Astrocyte (in vitro differentiated cells and primary cell): ENCODE results near the gene DCAF4L1. TPM values are rescaled to one million over a fixed set of nuclear protein-coding genes. Genes with fewer than 3 reads are reported as not detected.

Experiments used
- DNase-seq: peaks from one replicate; pipeline ENCODE4 v3.0.0-alpha.2; 2010; ENCODE audit warnings: low read depth
- FAIRE-seq: peaks from 2 replicates; lab custom pipeline; 2011; peaks lifted over from hg19 to GRCh38; lab: Jason Lieb, UNC
- H2AFZ ChIP-seq: 2 replicates; pipeline ENCODE4 v1.6.0; 2012; ENCODE audit warnings: low read depth, low read length, inconsistent platforms
- H3K27ac ChIP-seq: 2 replicates; pipeline ENCODE4 v1.5.1; 2011; ENCODE audit warnings: low read depth, low read length, inconsistent platforms
- H3K27me3 ChIP-seq: 2 replicates; pipeline ENCODE4 v1.6.0; 2011; ENCODE audit warnings: low read length, inconsistent platforms; ENCODE audit not compliant: insufficient read depth
- H3K36me3 ChIP-seq: 2 replicates; pipeline ENCODE4 v1.5.1; 2011; ENCODE audit warnings: low read length, inconsistent platforms; ENCODE audit not compliant: insufficient read depth
- H3K4me1 ChIP-seq: 2 replicates; pipeline ENCODE4 v1.5.1; 2011; ENCODE audit warnings: low read length, inconsistent platforms; ENCODE audit not compliant: insufficient read depth
- H3K4me2 ChIP-seq: 2 replicates; pipeline ENCODE4 v1.6.0; 2012; ENCODE audit warnings: low read length, inconsistent platforms
- H3K4me3 ChIP-seq: 2 replicates; pipeline ENCODE4 v1.5.1; 2011; ENCODE audit warnings: low read depth, mild to moderate bottlenecking, low read length, inconsistent platforms; ENCODE audit not compliant: insufficient read depth
- H3K79me2 ChIP-seq: 2 replicates; pipeline ENCODE4 v1.6.0; 2012; ENCODE audit warnings: mild to moderate bottlenecking, low read length, inconsistent platforms; ENCODE audit not compliant: insufficient read depth
- H3K9ac ChIP-seq: 2 replicates; pipeline ENCODE4 v1.6.0; 2012; ENCODE audit warnings: mild to moderate bottlenecking, low read length, inconsistent platforms
- H3K9me3 ChIP-seq: 2 replicates; pipeline ENCODE4 v1.5.1; 2012; ENCODE audit warnings: low read depth, mild to moderate bottlenecking, low read length, inconsistent platforms; ENCODE audit not compliant: insufficient read depth
- H4K20me1 ChIP-seq: 2 replicates; pipeline ENCODE4 v1.6.0; 2012; ENCODE audit warnings: low read length, inconsistent platforms; ENCODE audit not compliant: insufficient read depth
- H3K27ac Mint-ChIP-seq: one replicate; pipeline ENCODE4 v1.8.0; 2021; ENCODE audit warnings: mild to moderate bottlenecking, mixed read lengths; ENCODE audit not compliant: unreplicated experiment
- H3K27me3 Mint-ChIP-seq: one replicate; pipeline ENCODE4 v1.8.0; 2021; ENCODE audit warnings: low read depth, mixed read lengths; ENCODE audit not compliant: unreplicated experiment
- H3K36me3 Mint-ChIP-seq: one replicate; pipeline ENCODE4 v1.8.0; 2021; ENCODE audit warnings: low read depth, mixed read lengths; ENCODE audit not compliant: unreplicated experiment
- H3K4me1 Mint-ChIP-seq: one replicate; pipeline ENCODE4 v1.8.0; 2021; ENCODE audit warnings: low read depth, mixed read lengths; ENCODE audit not compliant: unreplicated experiment
- H3K4me3 Mint-ChIP-seq: one replicate; pipeline ENCODE4 v1.8.0; 2021; ENCODE audit warnings: mild to moderate bottlenecking, moderate library complexity, mixed read lengths; ENCODE audit not compliant: unreplicated experiment
- H3K9me3 Mint-ChIP-seq: one replicate; pipeline ENCODE4 v1.8.0; 2021; ENCODE audit warnings: mild to moderate bottlenecking, mixed read lengths; ENCODE audit not compliant: unreplicated experiment
- EZH2 ChIP-seq: IDR thresholded peaks from 2 replicates; pipeline ENCODE4 v1.6.1; 2012; ENCODE audit warnings: mild to moderate bottlenecking, low read length, inconsistent platforms; ENCODE audit not compliant: insufficient read depth
- total RNA-seq: library from RNA; stranded (reverse); gene quantifications from 2 replicates; pipeline ENCODE4 v1.2.1, GENCODE V29; 2021
- TF ChIP-seq, protein P1 (sequence below): IDR thresholded peaks from 2 replicates; pipeline ENCODE4 v1.5.1; 2011; ENCODE audit warnings: low read depth, mild to moderate bottlenecking, inconsistent platforms, low read length, moderate library complexity; ENCODE audit not compliant: insufficient read depth

The DCAF4L1 gene
- total RNA-seq, 1 donor from 2014 or later = 0.20 TPM

DNA sequence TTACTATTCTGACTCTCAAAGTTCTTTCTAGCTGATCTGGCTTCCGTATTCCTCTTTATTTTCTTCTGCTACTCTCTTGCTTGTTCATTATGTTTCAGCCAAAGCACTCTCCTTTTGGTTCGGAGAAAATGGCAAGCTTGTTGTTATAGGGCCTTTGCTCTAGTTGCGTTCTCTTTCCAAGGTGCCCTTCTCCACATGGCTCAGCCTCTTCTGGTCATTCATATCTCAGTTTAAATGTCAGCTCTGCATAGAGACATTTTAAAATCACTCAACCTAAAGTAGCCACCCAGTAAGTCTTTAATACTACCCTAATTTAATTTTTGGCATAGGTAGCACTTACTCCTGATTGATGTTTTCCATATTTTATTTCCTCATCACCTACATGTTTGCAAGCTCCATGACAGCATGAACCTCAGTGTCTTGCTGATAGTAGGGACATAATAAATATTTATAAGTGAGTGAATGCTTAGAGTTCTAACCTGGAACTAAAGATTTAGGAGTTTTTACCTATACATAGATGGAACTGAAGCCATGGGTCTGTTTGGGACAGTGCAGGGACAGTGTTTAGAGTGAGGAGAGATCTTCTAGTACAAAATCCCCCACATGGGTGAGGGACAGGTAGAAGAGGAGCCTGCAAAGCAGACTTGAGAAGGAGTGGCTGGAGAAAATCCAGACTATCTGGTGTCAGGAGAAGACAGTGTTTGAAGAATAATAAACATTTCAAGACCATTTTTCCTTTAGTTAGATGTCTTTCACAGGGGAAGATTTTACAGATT, 26.6 kb downstream of the DCAF4L1 start:
- no peak for TF ChIP-seq EZH2
- TF ChIP-seq, protein P1, sequence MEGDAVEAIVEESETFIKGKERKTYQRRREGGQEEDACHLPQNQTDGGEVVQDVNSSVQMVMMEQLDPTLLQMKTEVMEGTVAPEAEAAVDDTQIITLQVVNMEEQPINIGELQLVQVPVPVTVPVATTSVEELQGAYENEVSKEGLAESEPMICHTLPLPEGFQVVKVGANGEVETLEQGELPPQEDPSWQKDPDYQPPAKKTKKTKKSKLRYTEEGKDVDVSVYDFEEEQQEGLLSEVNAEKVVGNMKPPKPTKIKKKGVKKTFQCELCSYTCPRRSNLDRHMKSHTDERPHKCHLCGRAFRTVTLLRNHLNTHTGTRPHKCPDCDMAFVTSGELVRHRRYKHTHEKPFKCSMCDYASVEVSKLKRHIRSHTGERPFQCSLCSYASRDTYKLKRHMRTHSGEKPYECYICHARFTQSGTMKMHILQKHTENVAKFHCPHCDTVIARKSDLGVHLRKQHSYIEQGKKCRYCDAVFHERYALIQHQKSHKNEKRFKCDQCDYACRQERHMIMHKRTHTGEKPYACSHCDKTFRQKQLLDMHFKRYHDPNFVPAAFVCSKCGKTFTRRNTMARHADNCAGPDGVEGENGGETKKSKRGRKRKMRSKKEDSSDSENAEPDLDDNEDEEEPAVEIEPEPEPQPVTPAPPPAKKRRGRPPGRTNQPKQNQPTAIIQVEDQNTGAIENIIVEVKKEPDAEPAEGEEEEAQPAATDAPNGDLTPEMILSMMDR = no peak
- DNase-seq (no peak), FAIRE-seq (no peak)
- H4K20me1 ChIP-seq = peaks cover 33% of the 10 kb centered on the region
- no peaks in the 10 kb centered on the region for H3K27me3 ChIP-seq
- H3K4me3 Mint-ChIP-seq = no peak overlapping the region
- no peaks in the 10 kb centered on the region for H3K4me1 Mint-ChIP-seq
- peaks cover 5% of the 10 kb centered on the region for H3K36me3 Mint-ChIP-seq
- no peak overlapping the region for H3K9ac ChIP-seq
- H3K4me3 ChIP-seq = no peak overlapping the region
- H2AFZ ChIP-seq = no peak overlapping the region
- H3K4me2 ChIP-seq = no peak overlapping the region
- H3K9me3 ChIP-seq = no peaks in the 10 kb centered on the region
- peaks cover 62% of the 10 kb centered on the region for H3K79me2 ChIP-seq
- peaks cover 8% of the 10 kb centered on the region for H3K36me3 ChIP-seq
- H3K27ac ChIP-seq = no peak overlapping the region
- H3K9me3 Mint-ChIP-seq = no peaks in the 10 kb centered on the region
- no peaks in the 10 kb centered on the region for H3K27me3 Mint-ChIP-seq
- H3K27ac Mint-ChIP-seq = no peak overlapping the region
- no peaks in the 10 kb centered on the region for H3K4me1 ChIP-seq

DNA sequence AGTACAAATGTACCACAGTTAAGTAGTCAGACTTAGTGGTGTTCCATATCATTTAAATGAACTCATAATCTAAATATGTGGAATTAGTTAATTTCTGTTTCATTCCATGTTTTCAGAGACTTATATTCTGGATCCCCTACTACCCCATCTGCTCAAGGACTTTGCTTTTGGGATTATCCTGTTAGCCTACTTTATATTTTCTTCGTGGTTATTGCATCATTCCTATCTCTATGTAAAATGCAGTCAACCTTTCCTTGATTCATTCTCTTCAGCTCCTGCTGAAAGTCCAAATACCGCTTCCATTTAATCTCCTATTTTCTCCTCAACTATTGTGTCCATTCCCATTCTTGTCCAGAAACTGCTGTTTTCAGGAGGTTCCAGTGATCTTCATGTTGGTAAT, 33.9 kb downstream of the DCAF4L1 start:
- no peak overlapping the region for H2AFZ ChIP-seq
- H3K27me3 ChIP-seq = no peaks in the 10 kb centered on the region
- no peak for FAIRE-seq
- H3K4me1 ChIP-seq = no peaks in the 10 kb centered on the region
- H3K9me3 ChIP-seq = no peaks in the 10 kb centered on the region
- H3K4me3 ChIP-seq = no peak overlapping the region
- no peaks in the 10 kb centered on the region for H3K36me3 Mint-ChIP-seq
- H3K27ac ChIP-seq = no peak overlapping the region
- no peak overlapping the region for H3K4me3 Mint-ChIP-seq
- H3K9me3 Mint-ChIP-seq = no peaks in the 10 kb centered on the region
- H3K4me1 Mint-ChIP-seq = no peaks in the 10 kb centered on the region
- no peak for DNase-seq
- no peak overlapping the region for H3K4me2 ChIP-seq
- TF ChIP-seq, protein P1 = no peak
- no peak for TF ChIP-seq EZH2
- peaks cover 2% of the 10 kb centered on the region for H3K36me3 ChIP-seq
- H3K27me3 Mint-ChIP-seq = no peaks in the 10 kb centered on the region
- H3K79me2 ChIP-seq = peaks cover 49% of the 10 kb centered on the region
- no peak overlapping the region for H3K9ac ChIP-seq
- H3K27ac Mint-ChIP-seq = no peak overlapping the region
- peaks cover 24% of the 10 kb centered on the region for H4K20me1 ChIP-seq

DNA sequence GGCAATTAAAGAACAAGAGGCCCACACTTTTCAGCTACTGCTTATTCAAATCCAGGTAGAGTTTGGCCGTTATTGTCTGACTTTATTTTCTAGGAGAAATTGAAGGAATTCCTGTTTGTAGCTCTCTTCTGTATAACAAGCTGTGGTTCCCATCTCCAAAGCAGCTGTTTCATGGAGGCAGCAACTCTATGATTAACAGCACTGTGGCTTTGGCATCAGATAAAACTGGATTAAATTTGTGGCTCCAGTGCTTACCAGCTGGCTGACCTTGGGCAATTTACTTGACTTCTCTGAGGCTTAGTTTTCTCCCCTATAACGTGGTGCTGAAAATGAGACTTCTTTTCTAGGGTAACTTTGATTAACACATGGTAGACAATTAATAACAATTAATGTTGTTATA, 36.9 kb downstream of the DCAF4L1 start:
- Mint-ChIP-seq H3K4me3 (no peak overlapping the region), H3K4me1 (no peaks in the 10 kb centered on the region), H3K9me3 (no peaks in the 10 kb centered on the region), H3K27me3 (no peaks in the 10 kb centered on the region), H3K27ac (no peak overlapping the region), H3K36me3 (peaks cover 2% of the 10 kb centered on the region)
- peaks cover 21% of the 10 kb centered on the region for H4K20me1 ChIP-seq
- FAIRE-seq = no peak
- H2AFZ ChIP-seq = no peak overlapping the region
- no peak overlapping the region for H3K4me3 ChIP-seq
- no peak overlapping the region for H3K27ac ChIP-seq
- no peaks in the 10 kb centered on the region for H3K9me3 ChIP-seq
- H3K9ac ChIP-seq = no peak overlapping the region
- no peak overlapping the region for H3K4me2 ChIP-seq
- peaks cover 6% of the 10 kb centered on the region for H3K36me3 ChIP-seq
- no peaks in the 10 kb centered on the region for H3K27me3 ChIP-seq
- H3K4me1 ChIP-seq = no peaks in the 10 kb centered on the region
- TF ChIP-seq EZH2 = no peak
- TF ChIP-seq, protein P1 = no peak
- peak; percentile 8 for DNase-seq
- H3K79me2 ChIP-seq = peaks cover 40% of the 10 kb centered on the region
